ENCODE measurements around the gene PRSS1. TPM values are rescaled to one million over a fixed set of nuclear protein-coding genes. Genes with fewer than 3 reads are reported as not detected.

PRSS1 gene
- total RNA-seq, 2 experiments from 2014 or later: not detected

DNA sequence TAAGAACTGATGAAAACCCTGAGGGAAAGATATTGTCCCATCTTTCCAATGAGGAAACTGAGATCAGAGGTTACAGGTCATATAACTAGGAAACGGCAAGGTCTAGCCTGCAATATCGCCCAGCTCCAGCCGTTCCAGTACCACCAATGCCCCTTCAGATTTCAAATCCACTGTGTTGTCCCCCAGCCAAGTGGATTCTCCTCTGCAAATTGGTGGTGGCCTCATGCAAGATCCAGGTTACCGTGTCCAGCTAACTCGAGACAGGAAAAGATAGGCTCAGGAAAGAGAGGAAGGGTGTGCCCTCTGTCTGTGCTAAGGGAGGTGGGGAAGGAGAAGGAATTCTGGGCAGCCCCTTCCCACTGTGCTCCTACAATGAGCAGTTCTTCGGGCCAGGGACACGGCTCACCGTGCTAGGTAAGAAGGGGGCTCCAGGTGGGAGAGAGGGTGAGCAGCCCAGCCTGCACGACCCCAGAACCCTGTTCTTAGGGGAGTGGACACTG, 46.8 kb downstream of the PRSS1 start:
- TF ChIP-seq, protein P1, sequence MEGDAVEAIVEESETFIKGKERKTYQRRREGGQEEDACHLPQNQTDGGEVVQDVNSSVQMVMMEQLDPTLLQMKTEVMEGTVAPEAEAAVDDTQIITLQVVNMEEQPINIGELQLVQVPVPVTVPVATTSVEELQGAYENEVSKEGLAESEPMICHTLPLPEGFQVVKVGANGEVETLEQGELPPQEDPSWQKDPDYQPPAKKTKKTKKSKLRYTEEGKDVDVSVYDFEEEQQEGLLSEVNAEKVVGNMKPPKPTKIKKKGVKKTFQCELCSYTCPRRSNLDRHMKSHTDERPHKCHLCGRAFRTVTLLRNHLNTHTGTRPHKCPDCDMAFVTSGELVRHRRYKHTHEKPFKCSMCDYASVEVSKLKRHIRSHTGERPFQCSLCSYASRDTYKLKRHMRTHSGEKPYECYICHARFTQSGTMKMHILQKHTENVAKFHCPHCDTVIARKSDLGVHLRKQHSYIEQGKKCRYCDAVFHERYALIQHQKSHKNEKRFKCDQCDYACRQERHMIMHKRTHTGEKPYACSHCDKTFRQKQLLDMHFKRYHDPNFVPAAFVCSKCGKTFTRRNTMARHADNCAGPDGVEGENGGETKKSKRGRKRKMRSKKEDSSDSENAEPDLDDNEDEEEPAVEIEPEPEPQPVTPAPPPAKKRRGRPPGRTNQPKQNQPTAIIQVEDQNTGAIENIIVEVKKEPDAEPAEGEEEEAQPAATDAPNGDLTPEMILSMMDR (IDR thresholded peaks at IDR 0.05): no peak
- no peaks in the 10 kb centered on the region for H3K9me3 ChIP-seq (ENCODE audit: control insufficient read depth in 1 of 2, insufficient read depth in 1 of 2, low read length in 2 of 2)
- ChIA-PET POLR2A (interaction anchor here (0.6 to 30.9 kb wide), 26 partner anchors 4 to 496 kb away, joined by 3 to 5733 read pairs (median 15); partner anchors contain the start of gene EPHB6), CTCF (interaction anchor here (1.1 to 14.4 kb wide), 2 partner anchors 13 to 14 kb away, joined by 3 to 135 read pairs; no protein-coding TSS in a partner anchor)
- Mint-ChIP-seq H3K9me3 (no peaks in the 10 kb centered on the region), H3K4me1 (ENCODE audit: low read depth) (peaks cover 77% of the 10 kb centered on the region), H3K27ac (peak overlapping the region; percentile 98), H3K27me3 (no peaks in the 10 kb centered on the region), H3K36me3 (ENCODE audit: low read depth) (peaks cover 90% of the 10 kb centered on the region), H3K4me3 (peak overlapping the region; percentile 97)
- ATAC-seq (ENCODE audit: poor library complexity) (no peak), DNase-seq (peak in 2 of 14 experiments; percentile 6 to 43)
- no peaks in the 10 kb centered on the region for H3K27me3 ChIP-seq (ENCODE audit: control insufficient read depth in 1 of 2, insufficient read depth in 2 of 2, low read length in 2 of 2)
- intact Hi-C loops (cut with DNase I, micrococcal nuclease): loop anchor here in 1 of 2 experiments (2.0 to 5.0 kb wide), 2 partner anchors 15 to 474 kb away; no protein-coding TSS in a partner anchor
- H3K36me3 ChIP-seq (ENCODE audit: insufficient read depth, low read length): peaks cover 66% of the 10 kb centered on the region
- peak overlapping the region; percentile 100 for H3K4me3 ChIP-seq (ENCODE audit: low read length)
- H3K27ac ChIP-seq (ENCODE audit: low read depth in 1 of 2, low read length in 2 of 2): peak overlapping the region; percentile 95 to 99
- H3K4me1 ChIP-seq (ENCODE audit: insufficient read depth, low read length): peaks cover 65% of the 10 kb centered on the region

DNA sequence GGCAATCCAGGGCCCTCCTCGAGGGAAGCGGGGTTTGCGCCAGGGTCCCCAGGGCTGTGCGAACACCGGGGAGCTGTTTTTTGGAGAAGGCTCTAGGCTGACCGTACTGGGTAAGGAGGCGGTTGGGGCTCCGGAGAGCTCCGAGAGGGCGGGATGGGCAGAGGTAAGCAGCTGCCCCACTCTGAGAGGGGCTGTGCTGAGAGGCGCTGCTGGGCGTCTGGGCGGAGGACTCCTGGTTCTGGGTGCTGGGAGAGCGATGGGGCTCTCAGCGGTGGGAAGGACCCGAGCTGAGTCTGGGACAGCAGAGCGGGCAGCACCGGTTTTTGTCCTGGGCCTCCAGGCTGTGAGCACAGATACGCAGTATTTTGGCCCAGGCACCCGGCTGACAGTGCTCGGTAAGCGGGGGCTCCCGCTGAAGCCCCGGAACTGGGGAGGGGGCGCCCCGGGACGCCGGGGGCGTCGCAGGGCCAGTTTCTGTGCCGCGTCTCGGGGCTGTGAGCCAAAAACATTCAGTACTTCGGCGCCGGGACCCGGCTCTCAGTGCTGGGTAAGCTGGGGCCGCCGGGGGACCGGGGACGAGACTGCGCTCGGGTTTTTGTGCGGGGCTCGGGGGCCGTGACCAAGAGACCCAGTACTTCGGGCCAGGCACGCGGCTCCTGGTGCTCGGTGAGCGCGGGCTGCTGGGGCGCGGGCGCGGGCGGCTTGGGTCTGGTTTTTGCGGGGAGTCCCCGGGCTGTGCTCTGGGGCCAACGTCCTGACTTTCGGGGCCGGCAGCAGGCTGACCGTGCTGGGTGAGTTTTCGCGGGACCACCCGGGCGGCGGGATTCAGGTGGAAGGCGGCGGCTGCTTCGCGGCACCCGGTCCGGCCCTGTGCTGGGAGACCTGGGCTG, 47.5 kb downstream of the PRSS1 start:
- Histone ChIP-seq H3K4me3 (ENCODE audit: low read length) (peak overlapping the region; percentile 100), H3K27me3 (ENCODE audit: control insufficient read depth in 1 of 2, insufficient read depth in 2 of 2, low read length in 2 of 2) (no peaks in the 10 kb centered on the region), H3K9me3 (ENCODE audit: control insufficient read depth in 1 of 2, insufficient read depth in 1 of 2, low read length in 2 of 2) (no peaks in the 10 kb centered on the region), H3K36me3 (ENCODE audit: insufficient read depth, low read length) (peaks cover 66% of the 10 kb centered on the region), H3K4me1 (ENCODE audit: insufficient read depth, low read length) (peaks cover 67% of the 10 kb centered on the region), H3K27ac (ENCODE audit: low read depth in 1 of 2, low read length in 2 of 2) (peak overlapping the region; percentile 95 to 99)
- intact Hi-C loops (cut with DNase I, micrococcal nuclease): loop anchor here in 1 of 2 experiments (1.0 to 5.0 kb wide), 3 partner anchors 10 to 474 kb away; no protein-coding TSS in a partner anchor
- ChIA-PET POLR2A (interaction anchor here (0.6 to 30.9 kb wide), 44 partner anchors 5 to 497 kb away, joined by 3 to 5733 read pairs (median 9); partner anchors contain the start of gene EPHB6), CTCF (interaction anchor here (1.0 to 14.4 kb wide), 3 partner anchors 13 to 496 kb away, joined by 3 to 135 read pairs (median 3); no protein-coding TSS in a partner anchor)
- TF ChIP-seq, protein P1 (IDR thresholded peaks at IDR 0.05): no peak
- Mint-ChIP-seq H3K9me3 (no peaks in the 10 kb centered on the region), H3K4me3 (peak overlapping the region; percentile 97), H3K27me3 (no peaks in the 10 kb centered on the region), H3K36me3 (ENCODE audit: low read depth) (peaks cover 90% of the 10 kb centered on the region), H3K27ac (peak overlapping the region; percentile 98), H3K4me1 (ENCODE audit: low read depth) (peaks cover 77% of the 10 kb centered on the region)
- peak in 6 of 14 experiments; percentile 15 to 68 (median 54) for DNase-seq
- peak; percentile 5 for ATAC-seq (ENCODE audit: poor library complexity)

Measured in CD4-positive, alpha-beta T cell (primary cell).